Activated CD8-positive, alpha-beta memory T cell treated with anti-CD3 and anti-CD28 coated beads for 48 hours (primary cell): Measurements from ENCODE around the gene C3.
"Not testable (repeated sequence)": the region's sequence is repeated elsewhere in the genome, so short reads cannot be mapped to it uniquely, and the experiment has no call there.

Experiments
- DNase-seq, 3 experiments: peaks; one replicate each; pipeline ENCODE4 v3.0.0-alpha.2; 2020; ENCODE audit warnings: low read depth in 2 of 3, low spot score in 2 of 3

Gene C3

GRCh38 chr19:6720369-6721137 lies at the start of gene C3:
Gene C3 (minus strand): TSS chr19:6720650. CDS start chr19:6720589, 61 bp downstream.
- DNase-seq, result no peak

- DNase-seq, result no peak
These were observed 48.7 kb upstream of the C3 start for GRCh38 chr19:6769006-6769619.

GRCh38 chr19:6768236-6768785 lies 47.9 kb upstream of the C3 start:
- DNase-seq, result no peak

GRCh38 chr19:6767357-6768235 lies 47.1 kb upstream of the C3 start, which contains the start of gene SH2D3A:
Gene SH2D3A (minus strand): TSS chr19:6767435. CDS start chr19:6763748, 3,687 bp downstream.
- DNase-seq, result peak; percentile 80 to 86 (median 81)

GRCh38 chr19:6767081-6767356 lies 46.6 kb upstream of the C3 start:
- no peak for DNase-seq

GRCh38 chr19:6766357-6767080 lies 46.1 kb upstream of the C3 start:
- no peak for DNase-seq

DNA sequence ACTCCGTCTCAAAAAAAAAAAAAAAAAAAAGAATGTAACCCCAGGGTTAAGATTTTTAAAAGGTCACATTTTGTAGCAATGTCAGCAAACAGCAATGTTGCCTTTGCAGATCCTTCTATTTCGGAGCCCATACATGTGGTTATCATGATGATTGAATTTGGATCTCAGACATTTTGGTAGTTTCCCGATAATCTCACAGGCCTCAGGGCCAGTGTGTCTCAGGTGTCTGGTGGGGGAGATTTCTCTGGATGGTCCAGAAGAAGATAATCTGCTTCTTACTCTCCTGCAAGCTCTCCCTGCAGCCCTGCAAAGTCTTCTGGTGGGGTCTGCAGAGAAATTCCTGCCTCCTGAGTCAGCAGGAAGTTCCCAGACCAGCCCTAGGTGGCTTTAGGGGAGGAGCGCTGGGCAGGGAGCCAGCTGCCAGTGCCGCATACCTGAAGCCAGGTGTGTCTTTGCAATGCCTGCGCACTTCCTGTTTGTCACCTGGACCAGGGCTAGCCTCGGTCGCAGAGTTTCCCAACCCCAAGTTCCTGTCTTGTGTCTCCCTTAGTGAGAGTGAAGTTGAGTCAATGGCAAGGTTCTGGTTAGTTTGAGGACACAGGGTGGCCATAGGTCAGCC lies 45.4 kb upstream of the C3 start:
- no peak for DNase-seq

DNA sequence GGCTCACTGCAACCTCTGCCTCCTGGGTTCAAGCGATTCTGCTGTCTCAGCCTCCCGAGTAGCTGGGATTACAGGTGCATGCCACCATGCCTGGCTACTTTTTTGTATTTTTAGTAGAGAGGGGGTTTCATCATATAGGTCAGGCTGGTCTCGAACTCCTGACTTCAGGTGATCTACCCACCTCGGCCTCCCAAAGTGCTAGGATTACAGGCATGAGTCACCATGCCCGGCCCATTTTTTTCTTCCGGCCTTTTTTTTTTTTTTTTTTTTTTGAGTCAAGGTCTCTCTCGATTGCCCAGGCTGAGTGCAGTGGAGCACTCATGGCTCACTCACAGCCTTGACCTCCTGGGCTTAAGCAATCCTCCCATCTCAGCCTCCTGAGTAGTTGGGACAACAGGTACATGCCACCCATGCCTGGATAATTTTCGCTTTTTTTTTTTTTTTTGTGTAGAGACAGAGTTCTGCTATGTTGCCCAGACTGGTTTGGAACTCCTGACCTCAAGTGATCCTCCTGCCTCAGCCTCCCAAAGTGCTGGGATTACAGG lies 41.9 kb upstream of the C3 start:
- not testable (repeated sequence) for DNase-seq

GRCh38 chr19:6761053-6761676 lies 40.7 kb upstream of the C3 start:
- DNase-seq, result no peak

DNA sequence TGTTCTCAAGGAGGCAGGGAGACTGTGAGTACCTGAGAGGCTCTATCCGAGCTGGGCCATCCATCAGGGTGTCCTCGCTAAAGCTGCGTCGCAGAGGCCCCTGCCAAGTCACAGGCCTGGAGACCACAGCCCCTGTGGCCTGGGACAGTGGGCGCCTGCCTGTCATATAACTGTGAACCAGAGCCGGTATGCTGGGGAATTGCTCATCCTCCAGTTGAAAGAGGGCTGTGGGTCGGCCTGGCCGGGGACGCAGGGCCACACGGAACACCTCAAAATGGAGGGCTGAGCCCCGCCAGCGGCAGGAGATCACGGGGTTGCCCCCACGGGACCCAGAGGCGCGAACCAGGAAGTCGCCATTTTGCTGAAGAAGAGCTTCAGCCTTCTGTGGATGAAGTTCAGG lies 40.2 kb upstream of the C3 start:
- no peak for DNase-seq

GRCh38 chr19:6754653-6755463 lies 34.4 kb upstream of the C3 start:
- no peak for DNase-seq

- no peak for DNase-seq
These were observed 33.7 kb upstream of the C3 start for GRCh38 chr19:6754136-6754535.

- DNase-seq, result peak; percentile 59 to 71 (median 62)
These were observed 33.0 kb upstream of the C3 start for GRCh38 chr19:6753178-6754031.

- no peak for DNase-seq
These were observed 32.1 kb upstream of the C3 start for GRCh38 chr19:6752256-6753177.

GRCh38 chr19:6751189-6751588 lies 30.7 kb upstream of the C3 start:
- DNase-seq, result no peak

DNA sequence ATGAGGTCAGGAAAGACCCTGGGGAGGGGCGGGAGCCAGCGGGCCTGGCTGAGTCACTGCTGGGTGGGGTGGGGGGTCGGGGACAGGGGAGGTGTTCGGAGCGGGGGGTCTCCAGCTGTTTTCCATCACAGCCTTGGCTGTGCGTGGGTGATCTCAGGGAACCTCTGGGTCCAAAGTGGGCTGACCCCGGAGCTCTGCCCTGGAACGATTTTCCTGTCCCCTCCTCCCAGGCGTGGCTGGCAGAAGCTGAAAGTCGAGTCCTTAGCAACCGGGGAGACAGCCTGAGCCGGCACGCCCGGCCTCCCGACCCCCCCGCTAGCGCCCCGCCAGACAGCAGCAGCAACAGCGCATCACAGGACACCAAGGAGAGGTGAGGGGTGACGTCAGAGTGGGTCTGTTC lies 29.6 kb upstream of the C3 start:
- DNase-seq, result no peak

- not testable (repeated sequence) for DNase-seq
These were observed 28.1 kb upstream of the C3 start for GRCh38 chr19:6748543-6748942.
